ENCODE measurements around the gene PRRX2.

DNA sequence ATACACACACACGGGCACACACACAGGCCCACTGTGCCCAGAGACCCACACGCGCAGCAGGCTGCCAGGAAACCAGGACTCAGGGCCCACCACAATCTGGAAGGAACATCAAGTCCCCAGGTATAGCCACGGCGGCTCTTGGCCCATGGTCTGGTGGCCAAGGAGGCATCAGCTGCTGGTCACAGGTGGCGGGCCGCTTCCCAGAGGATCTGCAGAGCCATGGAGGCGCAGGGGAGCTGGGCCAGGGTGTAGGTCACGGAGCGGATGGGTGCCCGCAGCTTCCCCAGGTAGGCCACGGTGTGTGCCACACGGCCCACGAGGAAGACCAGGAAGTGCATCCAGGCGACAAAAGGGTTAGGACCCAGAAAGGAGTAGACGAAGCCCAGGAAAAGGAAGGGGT, 74.0 kb downstream of the PRRX2 start:
- no peak for TF ChIP-seq POLR2AphosphoS5 (IDR thresholded peaks at IDR 0.05; ENCODE audit: low read depth, low read length)
- TF ChIP-seq, protein P1, sequence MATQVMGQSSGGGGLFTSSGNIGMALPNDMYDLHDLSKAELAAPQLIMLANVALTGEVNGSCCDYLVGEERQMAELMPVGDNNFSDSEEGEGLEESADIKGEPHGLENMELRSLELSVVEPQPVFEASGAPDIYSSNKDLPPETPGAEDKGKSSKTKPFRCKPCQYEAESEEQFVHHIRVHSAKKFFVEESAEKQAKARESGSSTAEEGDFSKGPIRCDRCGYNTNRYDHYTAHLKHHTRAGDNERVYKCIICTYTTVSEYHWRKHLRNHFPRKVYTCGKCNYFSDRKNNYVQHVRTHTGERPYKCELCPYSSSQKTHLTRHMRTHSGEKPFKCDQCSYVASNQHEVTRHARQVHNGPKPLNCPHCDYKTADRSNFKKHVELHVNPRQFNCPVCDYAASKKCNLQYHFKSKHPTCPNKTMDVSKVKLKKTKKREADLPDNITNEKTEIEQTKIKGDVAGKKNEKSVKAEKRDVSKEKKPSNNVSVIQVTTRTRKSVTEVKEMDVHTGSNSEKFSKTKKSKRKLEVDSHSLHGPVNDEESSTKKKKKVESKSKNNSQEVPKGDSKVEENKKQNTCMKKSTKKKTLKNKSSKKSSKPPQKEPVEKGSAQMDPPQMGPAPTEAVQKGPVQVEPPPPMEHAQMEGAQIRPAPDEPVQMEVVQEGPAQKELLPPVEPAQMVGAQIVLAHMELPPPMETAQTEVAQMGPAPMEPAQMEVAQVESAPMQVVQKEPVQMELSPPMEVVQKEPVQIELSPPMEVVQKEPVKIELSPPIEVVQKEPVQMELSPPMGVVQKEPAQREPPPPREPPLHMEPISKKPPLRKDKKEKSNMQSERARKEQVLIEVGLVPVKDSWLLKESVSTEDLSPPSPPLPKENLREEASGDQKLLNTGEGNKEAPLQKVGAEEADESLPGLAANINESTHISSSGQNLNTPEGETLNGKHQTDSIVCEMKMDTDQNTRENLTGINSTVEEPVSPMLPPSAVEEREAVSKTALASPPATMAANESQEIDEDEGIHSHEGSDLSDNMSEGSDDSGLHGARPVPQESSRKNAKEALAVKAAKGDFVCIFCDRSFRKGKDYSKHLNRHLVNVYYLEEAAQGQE (IDR thresholded peaks at IDR 0.05; ENCODE audit: insufficient read depth in 1 of 2, low read depth in 2 of 2, low read length in 2 of 2) = no peak
- TF ChIP-seq SIN3A (IDR thresholded peaks at IDR 0.05; ENCODE audit: borderline replicate concordance, insufficient read depth, low read length) = no peak
- no peak for TF ChIP-seq TAF1 (IDR thresholded peaks at IDR 0.05; ENCODE audit: borderline replicate concordance, insufficient read depth, low read length)
- no peak for TF ChIP-seq FOXP2 (optimal IDR thresholded peaks at IDR 0.05; ENCODE audit: borderline replicate concordance, extremely low read depth, extremely low read length, insufficient read depth)

All from PFSK-1 (cell line).